Right lobe of liver (tissue), 4 donors: ENCODE measurements around the gene RNASE8.
A peak's percentile ranks its signal among the peaks of the same experiment; 100 is the strongest.

Source experiments
- CTCF ChIP-seq, 4 donors: fragments of 200-600 bp in 3 of 4; fragments of 450-650 bp in 1 of 4; IDR thresholded peaks; one replicate each; pipeline versions ENCODE4 v1.5.1 to v1.8.0; 2016 to 2022; ENCODE audit warnings: antibody characterized with exemption in 4 of 4, mild to moderate bottlenecking in 2 of 4
- POLR2A ChIP-seq: fragments of 450-650 bp; IDR thresholded peaks from one replicate; pipeline ENCODE4 v1.6.1; 2017; ENCODE audit warnings: antibody characterized with exemption, mild to moderate bottlenecking
- donor health status: DM: no; HTN: no; CAD: no.
- donor health status: DM: no; HTN: no; CAD: no.
- donor health status: DM: no; HTN: yes; CAD: no.

GRCh38 chr14:21070083-21070609 lies 12.5 kb downstream of the RNASE8 start, which contains the start of gene ARHGEF40:
- TF ChIP-seq POLR2A, result peak; percentile 61
- no peak for TF ChIP-seq CTCF (IDR thresholded peaks at IDR 0.05)
